Skeletal muscle satellite cell (primary cell): ENCODE results near the gene CD9. TPM values are rescaled to one million over a fixed set of nuclear protein-coding genes. Genes with fewer than 3 reads are reported as not detected.
"Not testable (repeated sequence)": the region's sequence is repeated elsewhere in the genome, so short reads cannot be mapped to it uniquely, and the experiment has no call there.

Experiments used
- H3K27me3 ChIP-seq: 2 replicates; pipeline ENCODE4 v1.7.0; 2013; ENCODE audit warnings: low read length; ENCODE audit not compliant: control insufficient read depth, insufficient read depth
- H3K36me3 ChIP-seq: 2 replicates; pipeline ENCODE4 v1.7.0; 2013; ENCODE audit warnings: mild to moderate bottlenecking, control low read depth, low read length; ENCODE audit not compliant: insufficient read depth
- H3K4me1 ChIP-seq: 2 replicates; pipeline ENCODE4 v1.7.0; 2013; ENCODE audit warnings: low read length; ENCODE audit not compliant: control insufficient read depth, insufficient read depth
- H3K4me2 ChIP-seq: 2 replicates; pipeline ENCODE4 v1.7.0; 2013; ENCODE audit warnings: mild to moderate bottlenecking, low read length
- H3K4me3 ChIP-seq: 2 replicates; pipeline ENCODE4 v1.7.0; 2013; ENCODE audit warnings: low read length
- H3K9ac ChIP-seq: 2 replicates; pipeline ENCODE4 v1.7.0; 2013; ENCODE audit warnings: mild to moderate bottlenecking, low read depth, low read length, moderate library complexity
- H3K9me3 ChIP-seq: replicated peaks from 2 replicates; pipeline ENCODE4 v1.7.0; 2013; ENCODE audit warnings: mild to moderate bottlenecking, control low read depth, low read length
- total RNA-seq: library from RNA; depleted of rRNA; stranded (reverse); fragments of >200 nt; gene quantifications from 2 replicates; pipeline ENCODE4 v1.2.3, GENCODE V29; 2012; rRNA removed

Gene CD9, protein sequence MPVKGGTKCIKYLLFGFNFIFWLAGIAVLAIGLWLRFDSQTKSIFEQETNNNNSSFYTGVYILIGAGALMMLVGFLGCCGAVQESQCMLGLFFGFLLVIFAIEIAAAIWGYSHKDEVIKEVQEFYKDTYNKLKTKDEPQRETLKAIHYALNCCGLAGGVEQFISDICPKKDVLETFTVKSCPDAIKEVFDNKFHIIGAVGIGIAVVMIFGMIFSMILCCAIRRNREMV
- total RNA-seq, result 31.7 and 66.4 TPM in 2 replicates

DNA sequence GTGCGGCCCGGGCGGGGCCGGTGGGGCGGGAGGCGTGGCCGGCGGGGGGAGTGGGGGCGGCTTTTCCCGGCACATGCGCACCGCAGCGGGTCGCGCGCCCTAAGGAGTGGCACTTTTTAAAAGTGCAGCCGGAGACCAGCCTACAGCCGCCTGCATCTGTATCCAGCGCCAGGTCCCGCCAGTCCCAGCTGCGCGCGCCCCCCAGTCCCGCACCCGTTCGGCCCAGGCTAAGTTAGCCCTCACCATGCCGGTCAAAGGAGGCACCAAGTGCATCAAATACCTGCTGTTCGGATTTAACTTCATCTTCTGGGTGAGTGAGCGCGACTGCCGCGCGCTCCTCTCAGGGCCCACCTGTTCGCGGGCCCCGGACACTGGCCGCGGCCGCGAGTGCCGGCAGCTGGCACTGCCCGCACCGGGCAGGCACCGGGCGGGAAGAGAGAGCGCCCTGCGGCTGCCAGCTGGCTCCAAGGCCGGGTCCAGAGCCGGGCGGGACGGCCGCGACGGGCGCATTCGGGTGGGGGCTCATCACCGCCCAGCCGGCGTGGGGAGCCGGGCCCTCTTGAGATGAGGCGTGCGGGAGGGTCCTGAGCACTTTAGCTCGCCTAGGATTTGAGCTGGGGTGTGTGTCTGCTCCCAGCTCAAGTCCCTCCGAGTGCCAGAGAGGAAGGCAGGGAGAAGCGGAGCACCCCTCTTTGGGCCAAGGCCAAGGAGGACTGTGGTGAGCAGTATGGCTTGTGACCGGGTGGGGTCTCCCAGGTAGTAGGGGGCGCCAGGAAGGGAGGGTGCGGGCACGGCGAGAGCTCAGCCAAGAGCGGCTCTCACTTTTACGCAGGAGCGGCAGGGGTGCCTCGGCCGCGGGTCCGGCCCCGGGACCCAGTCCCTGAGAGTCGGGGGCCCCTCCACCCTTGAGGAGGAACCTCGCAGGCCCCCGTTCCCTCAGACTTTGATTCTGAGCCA, at the start of gene CD9:
CD9 (plus strand) TSS at position 145 of the 957 bp plus-strand sequence; CDS start at position 245, 100 bp downstream.
- peak within 1 kb of the TSS; percentile 95 for H3K4me2 ChIP-seq
- H3K9ac ChIP-seq, result peak within 1 kb of the TSS; percentile 84
- H3K4me1 ChIP-seq, result peaks cover 49% of the 10 kb centered on the region
- H3K36me3 ChIP-seq, result no peaks in the 10 kb centered on the region
- H3K27me3 ChIP-seq, result no peaks in the 10 kb centered on the region
- H3K4me3 ChIP-seq, result peak within 1 kb of the TSS; percentile 84
- no peaks in the 10 kb centered on the region for H3K9me3 ChIP-seq

DNA sequence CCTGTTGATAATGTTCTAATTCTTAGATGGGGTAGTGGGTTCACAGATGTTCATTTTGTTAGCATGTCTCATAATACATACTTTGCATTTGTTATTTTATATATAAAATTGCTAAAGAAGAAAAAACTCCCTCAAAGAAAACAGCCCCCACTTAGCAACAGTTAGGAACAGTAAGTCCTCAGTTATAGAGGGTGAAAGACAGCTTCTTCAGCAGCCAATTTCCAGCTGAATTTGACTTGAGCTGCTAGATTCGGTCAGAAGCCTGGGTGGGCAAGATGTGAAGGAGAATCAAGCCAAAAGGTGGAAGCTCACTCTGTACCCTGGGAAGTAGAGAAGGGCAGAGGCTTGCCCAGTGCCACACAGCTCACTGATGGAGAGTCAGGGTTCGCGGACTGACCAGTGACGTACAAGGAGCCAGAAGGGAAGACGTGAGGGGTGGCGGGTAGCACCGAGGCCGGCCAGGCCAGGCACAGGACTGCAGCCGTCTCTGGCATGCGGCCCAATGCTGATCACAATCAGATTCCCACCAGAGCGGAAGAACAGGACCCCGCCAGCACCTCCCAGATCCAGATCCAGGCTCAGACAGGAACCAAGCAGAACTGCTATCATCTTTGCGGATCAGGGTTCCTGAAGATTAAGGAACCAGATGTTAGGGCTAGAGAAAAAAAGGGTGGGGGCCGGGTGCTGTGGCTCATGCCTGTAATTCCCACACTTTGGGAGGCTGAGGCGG, 45.3 kb upstream of the CD9 start:
- no peaks in the 10 kb centered on the region for H3K27me3 ChIP-seq
- H3K9ac ChIP-seq, result no peak overlapping the region
- peaks cover 3% of the 10 kb centered on the region for H3K4me1 ChIP-seq
- no peaks in the 10 kb centered on the region for H3K36me3 ChIP-seq
- no peaks in the 10 kb centered on the region for H3K9me3 ChIP-seq
- no peak overlapping the region for H3K4me2 ChIP-seq
- no peak overlapping the region for H3K4me3 ChIP-seq

DNA sequence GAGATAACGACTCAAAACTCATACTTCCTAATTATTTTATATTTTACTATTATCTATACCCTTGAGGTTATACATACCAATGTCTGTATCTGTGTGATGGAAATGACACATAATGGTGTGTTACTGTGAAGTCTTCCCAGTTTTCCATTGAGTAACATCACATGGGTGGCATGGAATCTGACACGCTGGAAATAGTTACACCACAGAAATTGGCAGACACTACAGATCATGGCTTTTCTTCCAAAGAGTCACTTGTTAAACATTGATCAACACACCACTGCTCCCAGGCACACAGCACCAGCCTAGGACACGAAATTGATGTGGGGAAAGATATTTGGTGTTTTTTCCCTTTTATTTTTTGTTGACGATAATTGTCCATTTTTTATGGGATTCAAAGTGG, 42.7 kb upstream of the CD9 start:
- Histone ChIP-seq H3K36me3 (no peaks in the 10 kb centered on the region), H3K27me3 (no peaks in the 10 kb centered on the region), H3K9me3 (no peaks in the 10 kb centered on the region), H3K4me2 (no peak overlapping the region), H3K9ac (no peak overlapping the region), H3K4me3 (no peak overlapping the region), H3K4me1 (peaks cover 9% of the 10 kb centered on the region)

DNA sequence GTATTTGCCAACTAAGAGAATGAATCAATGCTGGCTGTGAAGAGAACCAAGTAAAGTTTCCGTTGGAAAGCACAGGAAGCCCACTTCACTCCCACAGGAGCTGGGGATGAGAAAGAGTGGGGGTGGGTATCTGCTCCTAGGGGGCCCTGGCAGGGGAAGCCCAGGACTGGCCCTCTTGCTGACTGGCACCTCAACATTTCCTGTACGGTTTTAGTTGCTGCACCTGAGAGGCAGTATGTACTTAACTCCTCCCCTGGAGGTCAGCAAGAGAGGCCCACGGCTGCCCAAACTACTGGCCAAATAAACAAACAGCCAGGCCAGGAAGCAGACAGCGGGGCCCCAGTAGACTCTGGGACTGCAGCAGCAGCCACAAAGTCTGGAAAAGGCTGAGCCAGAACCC, 41.9 kb upstream of the CD9 start:
- Histone ChIP-seq H3K4me3 (no peak overlapping the region), H3K4me2 (no peak overlapping the region), H3K4me1 (peaks cover 9% of the 10 kb centered on the region)

DNA sequence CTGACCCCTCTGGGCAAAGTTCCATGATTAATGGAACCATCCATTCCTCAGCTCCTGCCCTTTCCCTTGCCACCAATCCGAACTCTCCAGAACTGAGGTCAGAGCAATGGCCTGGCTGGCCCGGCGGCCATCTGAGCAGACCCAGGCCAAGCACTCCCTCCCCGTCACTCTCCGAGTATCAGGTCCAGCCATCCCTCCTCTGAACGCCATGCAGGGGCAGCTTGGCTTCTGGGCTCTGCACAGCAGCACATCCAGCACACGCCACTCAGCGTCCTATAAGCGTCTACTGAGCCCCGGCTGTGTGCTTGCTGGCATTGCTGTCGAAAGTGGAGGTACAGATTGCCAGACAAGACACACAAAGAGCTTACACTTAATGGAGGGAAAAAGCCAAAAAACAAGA, 41.5 kb upstream of the CD9 start:
- no peak overlapping the region for H3K9ac ChIP-seq

More for the DNA sequence above, 41.9 kb upstream of the CD9 start:
- Histone ChIP-seq H3K36me3 (no peaks in the 10 kb centered on the region), H3K9me3 (no peaks in the 10 kb centered on the region), H3K9ac (no peak overlapping the region), H3K27me3 (no peaks in the 10 kb centered on the region)

DNA sequence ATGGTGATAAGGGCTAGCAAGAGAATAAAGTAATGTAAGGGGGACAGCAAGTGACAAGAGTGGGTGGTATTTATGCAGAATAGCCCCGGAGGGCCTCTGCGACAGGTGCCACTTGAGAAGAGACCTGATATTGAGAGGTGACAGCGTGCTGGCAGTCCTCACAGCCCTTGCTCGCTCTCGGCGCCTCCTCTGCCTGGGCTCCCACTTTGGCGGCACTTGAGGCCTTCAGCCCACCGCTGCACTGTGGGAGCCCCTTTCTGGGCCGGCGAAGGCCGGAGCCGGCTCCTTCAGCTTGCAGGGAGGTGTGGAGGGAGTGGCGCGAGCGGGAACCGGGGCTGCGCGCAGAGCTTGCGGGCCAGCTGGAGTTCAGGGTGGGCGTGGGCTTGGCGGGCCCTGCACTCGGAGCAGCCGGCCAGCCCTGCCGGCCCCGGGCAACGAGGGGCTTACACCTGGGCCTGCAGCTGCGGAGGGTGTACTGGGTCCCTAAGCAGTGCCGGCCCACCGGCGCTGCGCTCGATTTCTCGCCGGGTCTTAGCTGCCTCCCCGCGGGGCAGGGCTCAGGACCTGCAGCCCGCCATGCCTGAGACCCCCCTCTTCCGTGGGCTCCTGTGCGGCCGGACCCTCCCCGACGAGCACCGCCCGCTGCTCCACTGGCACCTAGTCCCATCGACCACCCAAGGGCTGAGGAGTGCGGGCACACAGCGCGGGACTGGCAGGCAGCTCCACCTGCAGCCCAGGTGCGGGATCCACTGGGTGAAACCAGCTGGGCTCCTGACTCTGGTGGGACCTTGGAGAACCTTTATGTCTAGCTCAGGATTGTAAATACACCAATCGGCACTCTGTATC, 40.8 kb upstream of the CD9 start:
- H3K4me2 ChIP-seq, H3K4me3 ChIP-seq, H3K36me3 ChIP-seq, H3K9me3 ChIP-seq, H3K27me3 ChIP-seq, H3K9ac ChIP-seq, H3K4me1 ChIP-seq: not testable (repeated sequence)

More for the DNA sequence above, 41.5 kb upstream of the CD9 start:
- Histone ChIP-seq H3K27me3 (no peaks in the 10 kb centered on the region), H3K36me3 (no peaks in the 10 kb centered on the region), H3K4me3 (no peak overlapping the region), H3K4me1 (peaks cover 9% of the 10 kb centered on the region), H3K4me2 (no peak overlapping the region), H3K9me3 (no peaks in the 10 kb centered on the region)

DNA sequence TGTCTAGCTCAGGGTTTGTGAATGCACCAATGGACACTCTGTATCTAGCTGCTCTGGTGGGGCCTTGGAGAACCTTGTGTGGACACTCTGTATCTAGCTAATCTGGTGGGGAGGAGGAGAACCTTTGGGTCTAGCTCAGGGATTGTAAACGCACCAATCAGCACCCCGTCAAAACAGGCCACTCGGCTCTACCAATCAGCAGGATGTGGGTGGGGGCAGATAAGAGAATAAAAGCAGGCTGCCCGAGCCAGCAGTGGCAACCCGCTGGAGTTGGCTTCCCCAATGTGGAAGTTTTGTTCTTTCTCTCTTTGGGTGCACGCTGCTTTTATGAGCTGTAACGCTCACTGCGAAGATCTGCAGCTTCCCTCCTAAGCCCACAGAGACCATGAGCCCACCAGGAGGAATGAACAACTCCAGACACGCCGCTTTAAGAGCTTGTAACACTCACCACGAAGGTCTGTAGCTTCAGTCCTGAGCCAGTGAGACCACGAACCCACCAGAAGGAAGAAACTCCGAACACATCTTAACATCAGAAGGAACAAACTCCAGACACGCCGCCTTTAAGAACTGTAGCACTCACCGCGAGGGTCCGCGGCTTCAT, 40.1 kb upstream of the CD9 start:
- H3K9me3 ChIP-seq, H3K9ac ChIP-seq, H3K4me3 ChIP-seq, H3K4me2 ChIP-seq, H3K36me3 ChIP-seq, H3K27me3 ChIP-seq, H3K4me1 ChIP-seq: not testable (repeated sequence)

DNA sequence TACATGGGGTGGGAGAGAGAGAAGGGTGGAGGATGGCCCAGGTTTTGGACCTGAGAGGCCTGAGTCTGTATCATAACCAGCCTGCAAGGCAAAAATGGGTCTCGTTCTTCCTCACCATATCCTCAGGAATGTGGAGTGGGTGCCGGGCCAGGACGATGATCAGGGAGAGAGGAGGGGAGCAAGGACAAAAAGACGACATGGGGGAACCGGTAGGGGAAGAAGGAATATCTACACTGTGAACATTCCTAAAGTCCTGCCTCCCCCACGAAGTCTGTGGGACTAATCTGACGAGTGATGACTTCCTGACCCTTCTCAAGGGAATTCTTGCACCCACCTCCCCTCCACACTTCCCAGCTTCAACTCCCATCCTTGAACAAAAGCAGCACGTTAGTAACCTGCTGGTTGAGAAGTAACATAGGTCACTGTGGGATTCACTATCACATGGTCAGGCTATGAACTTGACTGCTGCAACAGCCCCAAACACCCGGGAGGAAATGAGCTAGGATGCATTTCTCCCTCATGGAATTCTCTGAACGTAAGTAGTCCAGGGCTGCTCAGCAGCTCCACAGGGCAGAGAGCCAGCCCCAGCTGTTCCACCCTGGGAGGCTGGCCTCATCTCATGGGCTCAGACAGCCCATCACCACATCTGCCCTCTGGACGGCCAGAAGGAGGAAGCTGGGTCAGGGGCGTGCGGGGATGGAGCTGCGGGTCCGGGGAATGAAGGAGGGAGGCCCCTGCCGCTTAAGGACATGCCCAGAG, 38.9 kb upstream of the CD9 start:
- no peak overlapping the region for H3K4me3 ChIP-seq
- peaks cover 9% of the 10 kb centered on the region for H3K4me1 ChIP-seq
- no peak overlapping the region for H3K4me2 ChIP-seq
- H3K9ac ChIP-seq, result no peak overlapping the region
- H3K27me3 ChIP-seq, result no peaks in the 10 kb centered on the region
- no peaks in the 10 kb centered on the region for H3K9me3 ChIP-seq
- no peaks in the 10 kb centered on the region for H3K36me3 ChIP-seq

DNA sequence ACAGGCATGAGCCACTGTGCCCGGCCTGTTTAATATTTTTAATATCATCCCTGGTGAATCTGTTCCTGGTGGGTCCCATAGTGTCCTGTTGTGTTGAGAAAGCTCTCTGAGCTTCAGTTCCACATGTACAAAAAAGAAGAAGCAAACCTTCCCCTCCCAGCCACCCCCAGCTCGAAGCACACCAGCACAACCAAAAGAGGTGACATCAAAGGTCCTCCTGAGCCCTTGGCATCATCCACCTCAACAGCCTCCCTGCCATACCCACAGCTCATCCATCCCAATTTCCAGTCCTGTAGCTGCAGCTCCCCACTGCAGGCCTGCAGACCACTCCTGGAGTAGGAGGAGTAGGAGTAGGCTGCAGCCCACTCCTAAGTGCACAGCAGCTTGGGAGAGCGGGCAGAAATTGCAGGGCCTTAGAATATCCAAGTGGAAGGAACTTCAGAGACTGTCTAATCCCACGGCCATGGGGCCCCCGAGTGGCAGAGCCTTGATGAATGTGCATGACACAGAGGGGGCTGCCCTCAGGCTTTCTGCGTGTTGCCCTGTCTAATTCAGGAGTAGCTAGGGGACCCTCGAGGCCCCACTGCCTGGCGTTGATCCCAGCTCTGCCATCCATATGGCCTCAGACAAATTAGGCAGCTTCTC, 36.7 kb upstream of the CD9 start:
- H3K9me3 ChIP-seq, result no peaks in the 10 kb centered on the region
- no peak overlapping the region for H3K4me2 ChIP-seq
- H3K4me3 ChIP-seq, result no peak overlapping the region
- H3K9ac ChIP-seq, result no peak overlapping the region
- no peaks in the 10 kb centered on the region for H3K36me3 ChIP-seq
- peaks cover 28% of the 10 kb centered on the region for H3K4me1 ChIP-seq
- no peaks in the 10 kb centered on the region for H3K27me3 ChIP-seq

DNA sequence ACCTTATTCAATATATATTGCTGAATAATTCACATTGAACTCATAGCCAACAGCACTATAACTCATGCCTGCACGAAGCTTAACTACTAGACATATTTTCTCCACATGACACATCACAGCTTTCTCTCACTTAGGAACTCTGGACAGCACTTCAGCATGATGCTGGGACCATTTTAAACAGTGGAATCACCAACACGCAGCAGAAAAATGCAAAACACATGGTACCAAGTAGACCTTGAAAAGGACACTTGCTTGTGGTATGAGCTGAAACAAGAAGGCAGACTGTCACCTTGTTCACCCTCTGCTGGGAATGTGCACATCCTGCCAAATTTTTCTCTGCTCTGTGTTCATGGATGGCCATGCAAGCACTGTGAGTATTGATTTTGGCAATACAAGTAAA, 34.8 kb upstream of the CD9 start:
- Histone ChIP-seq H3K4me3 (no peak overlapping the region), H3K9ac (no peak overlapping the region), H3K9me3 (no peaks in the 10 kb centered on the region), H3K4me1 (peaks cover 30% of the 10 kb centered on the region), H3K27me3 (no peaks in the 10 kb centered on the region), H3K4me2 (no peak overlapping the region), H3K36me3 (no peaks in the 10 kb centered on the region)
